ENCODE data around the gene IQCM. TPM values are rescaled to one million over a fixed set of nuclear protein-coding genes. Genes with fewer than 3 reads are reported as not detected.

The IQCM gene
- total and polyA plus RNA-seq, 2 donors (not counting 3 experiments of a cell fraction or from before 2014, with no cell fraction given): not detected

DNA sequence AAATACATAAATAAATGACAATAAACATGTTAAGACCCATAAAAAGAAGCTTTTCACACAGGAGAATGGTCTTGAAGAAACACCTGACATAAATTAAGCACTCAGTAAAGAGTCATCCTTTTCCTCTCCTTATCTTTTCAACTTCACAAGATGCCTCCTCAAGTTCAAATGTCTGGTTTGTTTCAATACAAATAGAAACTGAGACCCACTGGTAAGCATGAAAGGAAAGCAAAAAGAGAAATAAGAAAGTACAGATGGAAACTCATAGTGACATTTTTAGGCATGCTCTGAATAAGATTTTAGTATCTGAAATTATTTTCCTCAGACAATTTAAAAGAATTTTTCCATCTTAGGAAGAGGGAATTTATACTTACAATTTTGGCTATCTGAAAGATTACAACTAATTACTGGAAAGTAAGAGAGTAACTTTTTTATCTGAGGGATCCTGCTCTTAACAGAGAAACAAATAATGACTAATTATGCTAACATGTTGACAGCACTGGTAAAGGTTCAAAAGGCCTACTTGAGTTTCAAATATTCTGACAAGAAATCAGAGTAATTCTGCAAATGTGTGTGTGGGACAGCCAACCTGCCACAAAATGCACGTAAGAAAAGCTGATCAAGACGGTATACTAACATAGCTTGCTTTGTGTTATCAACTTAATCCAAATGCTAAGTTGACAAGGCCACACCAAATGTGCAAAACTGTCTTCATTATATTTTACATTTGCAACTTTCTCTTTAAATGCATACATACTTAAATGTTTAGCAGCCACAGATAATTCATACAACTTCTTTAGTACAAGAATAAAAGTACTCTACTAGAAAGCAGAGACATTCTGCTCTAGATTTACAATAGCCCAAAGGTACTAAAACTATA lies 113.0 kb downstream of the IQCM start:
- dilution Hi-C loops (cut with MboI; ENCODE audit: extremely low pct_ligation_motif_present, low sequenced_read_pairs): no loop called here
- CTCF ChIA-PET: no interaction called here
- FAIRE-seq: no peak

DNA sequence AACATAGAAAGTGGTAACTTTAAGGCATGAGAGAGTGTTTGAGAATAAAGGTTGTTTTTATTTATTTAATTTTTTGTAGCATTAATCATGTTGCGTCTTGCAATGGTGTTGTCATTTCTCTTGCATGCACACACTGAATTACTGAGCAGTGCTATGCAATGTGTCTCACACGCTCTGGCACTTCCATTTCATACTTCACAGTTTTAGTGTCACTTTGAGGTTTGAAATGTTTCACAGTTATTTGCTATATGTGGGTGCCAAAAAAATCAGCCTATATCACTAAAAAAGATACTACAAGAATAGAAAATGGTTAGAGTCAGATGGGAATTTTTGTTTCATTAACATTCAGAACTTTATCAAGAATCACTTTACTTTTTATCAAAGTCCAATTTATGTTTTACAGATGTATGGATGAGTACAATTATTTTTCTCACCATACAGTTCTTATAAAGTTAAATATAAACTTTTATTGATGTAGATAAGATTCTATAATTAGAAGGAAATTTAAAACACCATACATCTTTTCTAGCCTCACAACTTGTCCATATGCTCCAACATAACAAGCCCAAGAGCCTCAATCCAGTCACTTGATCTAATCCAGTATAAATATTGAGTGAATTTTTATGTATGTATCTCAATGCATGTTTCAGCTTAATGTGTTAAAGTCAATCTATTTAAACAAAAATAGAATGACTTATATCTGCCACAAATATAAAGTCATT lies 114.0 kb downstream of the IQCM start:
- intact Hi-C loops (cut with micrococcal nuclease) (no loop called here), dilution Hi-C loops (cut with MboI; ENCODE audit: extremely low pct_ligation_motif_present, low sequenced_read_pairs) (no loop called here)
- Histone ChIP-seq H3K4me2 (ENCODE audit: insufficient read depth, low read length) (no peak overlapping the region), H3K4me3 (replicated peaks in 1 of 3; ENCODE audit: insufficient read depth in 1 of 3, low read depth in 1 of 3, low read length in 3 of 3) (no peak overlapping the region), H3K27ac (ENCODE audit: insufficient read depth, low read depth, low read length) (no peak overlapping the region), H3K36me3 (ENCODE audit: control insufficient read depth in 2 of 2, extremely low read depth in 1 of 2, insufficient read depth in 2 of 2, low read length in 2 of 2) (no peaks in the 10 kb centered on the region), H3K27me3 (ENCODE audit: control insufficient read depth in 2 of 2, insufficient read depth in 2 of 2, low read length in 2 of 2) (no peaks in the 10 kb centered on the region), H3K79me2 (ENCODE audit: control insufficient read depth, insufficient read depth, low read length) (no peaks in the 10 kb centered on the region), H2AFZ (ENCODE audit: low read depth, low read length) (no peak overlapping the region), H3K9me1 (replicated peaks; ENCODE audit: control insufficient read depth, extremely low read depth, insufficient read depth, low read length) (no peaks in the 10 kb centered on the region), H4K20me1 (replicated peaks; ENCODE audit: control insufficient read depth, extremely low read depth, insufficient read depth, low read length) (no peaks in the 10 kb centered on the region), H3K4me1 (ENCODE audit: control insufficient read depth, extremely low read depth, insufficient read depth, low read length) (no peaks in the 10 kb centered on the region), H3K9ac (replicated peaks; ENCODE audit: extremely low read depth, insufficient read depth, low read length) (no peak overlapping the region), H3K9me3 (replicated peaks; ENCODE audit: control insufficient read depth, insufficient read depth, low read length) (no peaks in the 10 kb centered on the region)
- ChIA-PET POLR2A (no interaction called here), CTCF (no interaction called here)
- no TSS peak for BruUV-seq (replicated peaks)
- TF ChIP-seq, protein P1, sequence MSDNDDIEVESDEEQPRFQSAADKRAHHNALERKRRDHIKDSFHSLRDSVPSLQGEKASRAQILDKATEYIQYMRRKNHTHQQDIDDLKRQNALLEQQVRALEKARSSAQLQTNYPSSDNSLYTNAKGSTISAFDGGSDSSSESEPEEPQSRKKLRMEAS (IDR thresholded peaks at IDR 0.05; ENCODE audit: insufficient read depth, insufficient read length): no peak
- no peak for FAIRE-seq
- no peak for DNase-seq (ENCODE audit: low read depth, low spot score)

More for the DNA sequence above, 113.0 kb downstream of the IQCM start:
- no peak overlapping the region for H3K4me3 ChIP-seq (replicated peaks in 1 of 3; ENCODE audit: insufficient read depth in 1 of 3, low read depth in 1 of 3, low read length in 3 of 3)
- TF ChIP-seq POLR2AphosphoS5 (IDR thresholded peaks at IDR 0.05; ENCODE audit: insufficient read depth, low read depth, low read length) (no peak), JUN (IDR thresholded peaks at IDR 0.05; ENCODE audit: borderline replicate concordance, insufficient read depth, insufficient read length, low read depth) (no peak), POLR2A (IDR thresholded peaks at IDR 0.05; ENCODE audit: low read depth, low read length) (no peak), FOS (IDR thresholded peaks at IDR 0.05; ENCODE audit: borderline replicate concordance, insufficient read depth, low read length) (no peak), MYC (IDR thresholded peaks at IDR 0.05; ENCODE audit: low read depth, low read length) (no peak), EZH2 (IDR thresholded peaks at IDR 0.05; ENCODE audit: borderline replicate concordance, low read depth, low read length, severe bottlenecking) (no peak)
- TF ChIP-seq, protein P1 (IDR thresholded peaks at IDR 0.05; ENCODE audit: insufficient read depth, insufficient read length): no peak
- H3K4me2 ChIP-seq (ENCODE audit: insufficient read depth, low read length): no peak overlapping the region
- no peaks in the 10 kb centered on the region for H3K36me3 ChIP-seq (ENCODE audit: control insufficient read depth in 2 of 2, extremely low read depth in 1 of 2, insufficient read depth in 2 of 2, low read length in 2 of 2)
- H3K9me1 ChIP-seq (replicated peaks; ENCODE audit: control insufficient read depth, extremely low read depth, insufficient read depth, low read length): no peaks in the 10 kb centered on the region
- peaks cover 7% of the 10 kb centered on the region for H3K4me1 ChIP-seq (ENCODE audit: control insufficient read depth, extremely low read depth, insufficient read depth, low read length)
- no peaks in the 10 kb centered on the region for H4K20me1 ChIP-seq (replicated peaks; ENCODE audit: control insufficient read depth, extremely low read depth, insufficient read depth, low read length)
- BruUV-seq (replicated peaks): no TSS peak
- DNase-seq (ENCODE audit: low read depth, low spot score): no peak
- no peak overlapping the region for H3K9ac ChIP-seq (replicated peaks; ENCODE audit: extremely low read depth, insufficient read depth, low read length)
- no peaks in the 10 kb centered on the region for H3K27me3 ChIP-seq (ENCODE audit: control insufficient read depth in 2 of 2, insufficient read depth in 2 of 2, low read length in 2 of 2)
- intact Hi-C loops (cut with micrococcal nuclease): no loop called here
- H3K27ac ChIP-seq (ENCODE audit: insufficient read depth, low read depth, low read length): no peak overlapping the region
- no peak overlapping the region for H2AFZ ChIP-seq (ENCODE audit: low read depth, low read length)
- no peaks in the 10 kb centered on the region for H3K79me2 ChIP-seq (ENCODE audit: control insufficient read depth, insufficient read depth, low read length)
- POLR2A ChIA-PET: no interaction called here
- no peaks in the 10 kb centered on the region for H3K9me3 ChIP-seq (replicated peaks; ENCODE audit: control insufficient read depth, insufficient read depth, low read length)
